SU-DHL-6 (cell line): Measurements from ENCODE around the gene TMEM248.

Source experiments
- EZH2phosphoT487 ChIP-seq: fragments of 200-600 bp; sonication (generic), shearing (Covaris generic); conservative IDR thresholded peaks from 2 replicates; pipeline ENCODE4 v1.6.1; 2018; ENCODE audit warnings: mild to moderate bottlenecking, antibody characterized with exemption, low read length, moderate library complexity, mixed read lengths
- TF ChIP-seq, protein P1 (sequence below): fragments of 200-600 bp; sonication (generic); IDR thresholded peaks from one replicate; pipeline ENCODE4 v1.5.1; 2017; ENCODE audit warnings: antibody characterized with exemption, mild to moderate bottlenecking, low read length, moderate library complexity; ENCODE audit not compliant: insufficient read depth, poor library complexity, severe bottlenecking

DNA sequence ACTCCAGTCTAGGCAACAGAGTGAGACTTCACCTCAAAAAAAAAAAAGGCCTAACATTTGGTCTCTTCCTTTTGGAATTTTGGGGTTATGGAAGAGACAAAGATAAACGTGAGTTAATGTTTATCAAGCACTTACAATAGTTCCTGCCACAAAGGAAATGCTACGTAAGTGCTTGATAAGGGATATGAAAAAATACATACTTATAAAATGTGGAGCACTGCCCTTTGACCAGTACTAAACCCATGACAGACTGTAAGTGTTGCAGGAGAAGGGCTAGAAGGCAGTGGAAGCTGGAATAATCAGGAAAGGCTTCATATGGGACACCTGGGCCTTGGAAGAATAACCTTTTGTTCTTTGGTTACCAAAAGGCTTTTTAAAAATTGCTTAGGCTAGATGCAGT, 25.5 kb downstream of the TMEM248 start:
- TF ChIP-seq, protein P1, sequence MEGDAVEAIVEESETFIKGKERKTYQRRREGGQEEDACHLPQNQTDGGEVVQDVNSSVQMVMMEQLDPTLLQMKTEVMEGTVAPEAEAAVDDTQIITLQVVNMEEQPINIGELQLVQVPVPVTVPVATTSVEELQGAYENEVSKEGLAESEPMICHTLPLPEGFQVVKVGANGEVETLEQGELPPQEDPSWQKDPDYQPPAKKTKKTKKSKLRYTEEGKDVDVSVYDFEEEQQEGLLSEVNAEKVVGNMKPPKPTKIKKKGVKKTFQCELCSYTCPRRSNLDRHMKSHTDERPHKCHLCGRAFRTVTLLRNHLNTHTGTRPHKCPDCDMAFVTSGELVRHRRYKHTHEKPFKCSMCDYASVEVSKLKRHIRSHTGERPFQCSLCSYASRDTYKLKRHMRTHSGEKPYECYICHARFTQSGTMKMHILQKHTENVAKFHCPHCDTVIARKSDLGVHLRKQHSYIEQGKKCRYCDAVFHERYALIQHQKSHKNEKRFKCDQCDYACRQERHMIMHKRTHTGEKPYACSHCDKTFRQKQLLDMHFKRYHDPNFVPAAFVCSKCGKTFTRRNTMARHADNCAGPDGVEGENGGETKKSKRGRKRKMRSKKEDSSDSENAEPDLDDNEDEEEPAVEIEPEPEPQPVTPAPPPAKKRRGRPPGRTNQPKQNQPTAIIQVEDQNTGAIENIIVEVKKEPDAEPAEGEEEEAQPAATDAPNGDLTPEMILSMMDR, result no peak
- TF ChIP-seq EZH2phosphoT487, result no peak
